ENCODE data around the gene ULK4.

- no peak for TF ChIP-seq CTCF (IDR thresholded peaks at IDR 0.05)
- no peak for TF ChIP-seq POLR2A (IDR thresholded peaks at IDR 0.05)
These were observed 604.6 kb downstream of the ULK4 start for GRCh38 chr3:41357271-41357670.

All from lower leg skin (tissue), 3 donors.